PC-3 (cell line): ENCODE results near the gene RNF123. TPM values are rescaled to one million over a fixed set of nuclear protein-coding genes. Genes with fewer than 3 reads are reported as not detected.

ENCODE experiments used
- ATAC-seq: fragments of 200-7000 bp; cut with Tn5 transposase; 2 replicates; pipeline ENCODE4 v1.9.1; 2020; ENCODE audit warnings: mild to moderate bottlenecking, moderate library complexity
- BruUV-seq: library from RNA; stranded (reverse); fragments of 400-500 nt; replicated peaks from 2 replicates; lab custom pipeline; 2021; lab: Mats Ljungman, UMichigan
- CTCF ChIA-PET: fragments of 300-600 bp; sonication (Branson Sonifier 250); formaldehyde crosslinking; loops from one replicate; lab custom pipeline; 2022; ENCODE audit warnings: antibody characterized with exemption; lab: Charles Lee
- POLR2A ChIA-PET: fragments of 300-600 bp; sonication (Branson Sonifier 250); formaldehyde crosslinking; loops from one replicate; lab custom pipeline; 2022; ENCODE audit warnings: antibody characterized with exemption; ENCODE audit not compliant: unreplicated experiment; lab: Charles Lee
- DNase-seq: peaks from one replicate; pipeline ENCODE4 v3.0.0-alpha.2; 2015
- H2AFZ ChIP-seq: fragments of 300-600 bp; sonication (generic); 2 replicates; pipeline ENCODE4 v1.6.0; 2016; ENCODE audit warnings: antibody characterized with exemption, low read length
- H3F3A ChIP-seq: fragments of 300-600 bp; sonication (generic); one replicate; pipeline ENCODE4 v1.6.0; 2017; ENCODE audit warnings: antibody characterized with exemption, low read length, control low read depth, mild to moderate bottlenecking; ENCODE audit not compliant: unreplicated experiment
- H3K27ac ChIP-seq: fragments of 300-600 bp; sonication (generic); 2 replicates; pipeline ENCODE4 v1.5.1; 2016; ENCODE audit warnings: mild to moderate bottlenecking, low read length
- H3K27me3 ChIP-seq: fragments of 300-600 bp; sonication (generic); 2 replicates; pipeline ENCODE4 v1.6.1; 2016; ENCODE audit warnings: low read length, mixed read lengths
- H3K36me3 ChIP-seq: fragments of 300-600 bp; sonication (generic); 2 replicates; pipeline ENCODE4 v1.6.1; 2016; ENCODE audit warnings: low read depth, mixed run types, low read length, mixed read lengths
- H3K4me1 ChIP-seq: fragments of 300-600 bp; sonication (generic); 2 replicates; pipeline ENCODE4 v1.5.1; 2016; ENCODE audit warnings: low read length; ENCODE audit not compliant: insufficient read depth
- H3K4me2 ChIP-seq: fragments of 300-600 bp; sonication (generic); 2 replicates; pipeline ENCODE4 v1.6.0; 2016; ENCODE audit warnings: low read length
- H3K4me3 ChIP-seq: fragments of 300-600 bp; sonication (generic); 2 replicates; pipeline ENCODE4 v1.5.1; 2016; ENCODE audit warnings: mild to moderate bottlenecking, low read length, mixed read lengths
- H3K79me2 ChIP-seq: fragments of 300-600 bp; sonication (generic); 2 replicates; pipeline ENCODE4 v1.6.1; 2017; ENCODE audit warnings: low read length, mixed read lengths
- H3K9ac ChIP-seq: fragments of 300-600 bp; sonication (generic); 2 replicates; pipeline ENCODE4 v1.6.0; 2016; ENCODE audit warnings: mild to moderate bottlenecking, low read length
- H3K9me2 ChIP-seq: fragments of 300-600 bp; sonication (generic); replicated peaks from 2 replicates; pipeline ENCODE4 v1.6.1; 2016; ENCODE audit warnings: mixed run types, low read length, mixed read lengths
- H3K9me3 ChIP-seq: fragments of 300-600 bp; sonication (generic); 2 replicates; pipeline ENCODE4 v1.6.1; 2016; ENCODE audit warnings: low read length, mixed read lengths
- H4K20me1 ChIP-seq: fragments of 300-600 bp; sonication (generic); 2 replicates; pipeline ENCODE4 v1.6.1; 2016; ENCODE audit warnings: low read length, mixed read lengths
- EZH2 ChIP-seq: fragments of 300-600 bp; sonication (generic); IDR thresholded peaks from one replicate; pipeline ENCODE4 v1.6.1; 2017; ENCODE audit warnings: antibody characterized with exemption, mild to moderate bottlenecking, low read length; ENCODE audit not compliant: unreplicated experiment
- EZH2phosphoT487 ChIP-seq: fragments of 300-600 bp; sonication (generic); IDR thresholded peaks from 2 replicates; pipeline ENCODE4 v1.6.1; 2018; ENCODE audit warnings: mild to moderate bottlenecking, antibody characterized with exemption, low read length, borderline replicate concordance
- intact Hi-C: fragments of 100-400 bp; cut with micrococcal nuclease; formaldehyde crosslinking; loops from 2 replicates; pipeline ENCODE4 v1.9.0; 2023
- total RNA-seq: library from RNA; depleted of rRNA; stranded (reverse); fragments of >200 nt; gene quantifications from 2 replicates; pipeline ENCODE4 v1.2.3, GENCODE V29; 2014
- TF ChIP-seq, protein P1 (sequence below): fragments of 300-600 bp; sonication (generic); conservative IDR thresholded peaks from 2 replicates; pipeline ENCODE4 v1.5.1; 2017; ENCODE audit warnings: antibody characterized with exemption, low read depth, mild to moderate bottlenecking, low read length

The RNF123 gene
- total RNA-seq, 1 experiment from 2014 or later = 38.6 TPM

DNA sequence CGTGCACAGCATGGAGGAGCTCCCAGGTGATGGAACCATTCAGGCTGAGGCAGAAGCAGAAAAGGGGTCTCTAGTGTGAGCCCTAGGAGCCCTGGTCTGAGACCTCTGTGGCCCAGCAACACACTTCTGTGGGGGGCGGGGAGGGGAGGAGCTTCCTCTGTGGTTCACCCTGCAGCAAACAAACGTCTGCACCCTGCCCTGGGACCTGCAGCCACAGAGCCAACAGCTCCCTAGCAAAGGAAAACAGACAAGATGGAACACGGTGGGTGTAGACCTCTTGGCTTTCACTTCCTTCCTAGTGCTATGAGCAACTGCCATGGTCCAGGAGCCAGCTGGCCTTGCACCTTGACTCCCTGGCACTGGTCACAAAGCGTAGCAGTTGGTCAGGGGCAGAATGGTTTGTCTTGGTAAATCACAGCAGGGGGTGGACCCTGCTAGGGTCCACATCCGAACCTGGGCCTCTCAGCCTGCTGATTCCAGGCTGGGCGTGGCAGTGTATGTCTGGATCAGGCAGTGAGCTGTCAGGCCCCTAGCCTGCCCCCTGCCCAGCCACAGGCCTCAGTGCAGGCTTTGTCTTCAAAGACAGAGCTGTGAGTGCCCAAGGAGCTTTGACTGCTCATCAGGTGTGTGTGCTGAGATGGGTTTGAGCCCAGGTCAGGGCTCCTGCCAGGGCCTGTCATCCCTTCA lies 23.4 kb downstream of the RNF123 start:
- intact Hi-C loops = no loop called here
- Histone ChIP-seq H3K9me2 (no peaks in the 10 kb centered on the region), H3K9me3 (no peaks in the 10 kb centered on the region), H3K4me1 (no peaks in the 10 kb centered on the region), H3K27ac (no peak overlapping the region), H3K4me2 (no peak overlapping the region), H4K20me1 (no peaks in the 10 kb centered on the region), H3K79me2 (no peaks in the 10 kb centered on the region), H3K36me3 (no peaks in the 10 kb centered on the region), H3K4me3 (no peak overlapping the region), H2AFZ (no peak overlapping the region), H3F3A (no peaks in the 10 kb centered on the region), H3K27me3 (no peaks in the 10 kb centered on the region), H3K9ac (no peak overlapping the region)
- no TSS peak for BruUV-seq
- POLR2A ChIA-PET = no interaction called here
- no peak for DNase-seq
- CTCF ChIA-PET = no interaction called here
- TF ChIP-seq, protein P1, sequence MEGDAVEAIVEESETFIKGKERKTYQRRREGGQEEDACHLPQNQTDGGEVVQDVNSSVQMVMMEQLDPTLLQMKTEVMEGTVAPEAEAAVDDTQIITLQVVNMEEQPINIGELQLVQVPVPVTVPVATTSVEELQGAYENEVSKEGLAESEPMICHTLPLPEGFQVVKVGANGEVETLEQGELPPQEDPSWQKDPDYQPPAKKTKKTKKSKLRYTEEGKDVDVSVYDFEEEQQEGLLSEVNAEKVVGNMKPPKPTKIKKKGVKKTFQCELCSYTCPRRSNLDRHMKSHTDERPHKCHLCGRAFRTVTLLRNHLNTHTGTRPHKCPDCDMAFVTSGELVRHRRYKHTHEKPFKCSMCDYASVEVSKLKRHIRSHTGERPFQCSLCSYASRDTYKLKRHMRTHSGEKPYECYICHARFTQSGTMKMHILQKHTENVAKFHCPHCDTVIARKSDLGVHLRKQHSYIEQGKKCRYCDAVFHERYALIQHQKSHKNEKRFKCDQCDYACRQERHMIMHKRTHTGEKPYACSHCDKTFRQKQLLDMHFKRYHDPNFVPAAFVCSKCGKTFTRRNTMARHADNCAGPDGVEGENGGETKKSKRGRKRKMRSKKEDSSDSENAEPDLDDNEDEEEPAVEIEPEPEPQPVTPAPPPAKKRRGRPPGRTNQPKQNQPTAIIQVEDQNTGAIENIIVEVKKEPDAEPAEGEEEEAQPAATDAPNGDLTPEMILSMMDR = no peak
- TF ChIP-seq EZH2phosphoT487 (no peak), EZH2 (no peak)
- no peak for ATAC-seq

DNA sequence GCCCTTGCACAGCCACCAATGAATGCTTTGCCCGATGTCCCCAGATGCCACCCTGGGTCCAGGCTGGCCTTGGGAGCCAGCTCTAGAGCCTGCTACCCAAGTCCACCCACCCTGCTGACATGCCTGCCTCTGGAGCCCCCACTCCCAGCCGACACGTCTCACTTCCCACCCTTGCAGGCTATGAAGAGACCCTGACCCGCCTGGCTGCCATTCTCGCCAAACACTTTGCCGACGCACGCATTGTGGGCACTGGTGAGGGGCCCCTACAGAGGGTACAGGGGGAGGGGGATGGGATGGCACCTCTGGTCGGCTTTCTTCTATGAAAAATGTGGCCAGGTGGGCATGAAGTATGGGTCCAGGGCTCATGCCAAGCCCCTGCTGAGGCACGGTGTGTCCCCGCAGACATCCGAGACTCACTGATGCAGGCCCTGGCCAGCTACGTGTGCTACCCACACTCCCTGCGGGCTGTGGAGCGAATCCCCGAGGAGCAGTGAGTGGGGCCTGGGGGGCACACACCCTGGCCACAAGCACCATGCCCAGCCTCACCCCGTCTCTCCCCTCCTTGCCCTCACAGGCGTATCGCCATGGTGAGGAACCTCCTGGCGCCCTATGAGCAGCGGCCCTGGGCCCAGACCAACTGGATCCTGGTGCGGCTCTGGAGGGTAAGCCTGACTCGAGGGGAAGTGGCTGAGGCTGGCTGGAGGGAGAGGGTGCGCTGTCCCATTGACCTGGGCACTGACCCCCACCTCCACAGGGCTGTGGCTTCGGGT lies 24.2 kb downstream of the RNF123 start:
- Histone ChIP-seq H3K36me3 (no peaks in the 10 kb centered on the region), H2AFZ (no peak overlapping the region), H3K4me2 (no peak overlapping the region), H3K9ac (no peak overlapping the region), H3K9me3 (no peaks in the 10 kb centered on the region), H3K79me2 (no peaks in the 10 kb centered on the region), H3K9me2 (no peaks in the 10 kb centered on the region), H4K20me1 (no peaks in the 10 kb centered on the region), H3K4me3 (no peak overlapping the region), H3F3A (no peaks in the 10 kb centered on the region), H3K27ac (no peak overlapping the region), H3K27me3 (no peaks in the 10 kb centered on the region), H3K4me1 (no peaks in the 10 kb centered on the region)
- BruUV-seq = no TSS peak
- TF ChIP-seq EZH2 (no peak), EZH2phosphoT487 (no peak)
- TF ChIP-seq, protein P1 = no peak
- CTCF ChIA-PET = no interaction called here
- ATAC-seq (no peak), DNase-seq (no peak)
- intact Hi-C loops = no loop called here
- POLR2A ChIA-PET = no interaction called here
